ENCODE results near the gene SENP3.
A peak's percentile ranks its signal among the peaks of the same experiment; 100 is the strongest.

SENP3 gene

GRCh38 chr17:7560172-7561027 lies 1.3 kb upstream of the SENP3 start:
- DNase-seq (ENCODE audit: low spot score), result peak; percentile 52
- no peaks in the 10 kb centered on the region for H3K9me3 Mint-ChIP-seq
- H3K27me3 Mint-ChIP-seq (ENCODE audit: low read depth), result no peaks in the 10 kb centered on the region
- H3K27ac Mint-ChIP-seq, result peak overlapping the region; percentile 92
- H3K4me3 Mint-ChIP-seq, result peak overlapping the region; percentile 85
- H3K36me3 Mint-ChIP-seq (ENCODE audit: low read depth), result peaks cover 34% of the 10 kb centered on the region
- peaks cover 40% of the 10 kb centered on the region for H3K4me1 Mint-ChIP-seq (ENCODE audit: low read depth)

GRCh38 chr17:7561028-7561575 lies 617 bp upstream of the SENP3 start:
- DNase-seq (ENCODE audit: low spot score), result peak; percentile 87
- Mint-ChIP-seq H3K4me3 (peak overlapping the region; percentile 85), H3K9me3 (no peaks in the 10 kb centered on the region), H3K4me1 (ENCODE audit: low read depth) (peaks cover 37% of the 10 kb centered on the region), H3K27ac (peak overlapping the region; percentile 92), H3K36me3 (ENCODE audit: low read depth) (peaks cover 32% of the 10 kb centered on the region), H3K27me3 (ENCODE audit: low read depth) (no peaks in the 10 kb centered on the region)

- Mint-ChIP-seq H3K27me3 (ENCODE audit: low read depth) (no peaks in the 10 kb centered on the region), H3K9me3 (no peaks in the 10 kb centered on the region), H3K4me1 (ENCODE audit: low read depth) (peaks cover 33% of the 10 kb centered on the region), H3K27ac (peak overlapping the region; percentile 93), H3K36me3 (ENCODE audit: low read depth) (peaks cover 34% of the 10 kb centered on the region), H3K4me3 (peak overlapping the region; percentile 95)
- DNase-seq (ENCODE audit: low spot score), result no peak
Measured at GRCh38 chr17:7562208-7562605, 488 bp downstream of the SENP3 start.

GRCh38 chr17:7563115-7563869 lies 1.6 kb downstream of the SENP3 start:
- H3K4me1 Mint-ChIP-seq (ENCODE audit: low read depth), result peaks cover 29% of the 10 kb centered on the region
- H3K27ac Mint-ChIP-seq, result peak overlapping the region; percentile 93
- DNase-seq (ENCODE audit: low spot score), result no peak

GRCh38 chr17:7569571-7569970 lies 7.9 kb downstream of the SENP3 start:
- H3K4me3 Mint-ChIP-seq, result no peak overlapping the region
- DNase-seq (ENCODE audit: low spot score), result no peak
- no peak overlapping the region for H3K27ac Mint-ChIP-seq
- H3K4me1 Mint-ChIP-seq (ENCODE audit: low read depth), result peaks cover 15% of the 10 kb centered on the region
- H3K36me3 Mint-ChIP-seq (ENCODE audit: low read depth), result peaks cover 63% of the 10 kb centered on the region
- H3K9me3 Mint-ChIP-seq, result no peaks in the 10 kb centered on the region
- peaks cover 4% of the 10 kb centered on the region for H3K27me3 Mint-ChIP-seq (ENCODE audit: low read depth)

More at GRCh38 chr17:7563115-7563869, 1.6 kb downstream of the SENP3 start:
- no peaks in the 10 kb centered on the region for H3K9me3 Mint-ChIP-seq
- H3K36me3 Mint-ChIP-seq (ENCODE audit: low read depth), result peaks cover 36% of the 10 kb centered on the region
- H3K27me3 Mint-ChIP-seq (ENCODE audit: low read depth), result no peaks in the 10 kb centered on the region
- peak overlapping the region; percentile 95 for H3K4me3 Mint-ChIP-seq

GRCh38 chr17:7570351-7570750 lies 8.6 kb downstream of the SENP3 start:
- H3K4me3 Mint-ChIP-seq, result no peak overlapping the region
- H3K4me1 Mint-ChIP-seq (ENCODE audit: low read depth), result peaks cover 21% of the 10 kb centered on the region
- no peaks in the 10 kb centered on the region for H3K9me3 Mint-ChIP-seq
- DNase-seq (ENCODE audit: low spot score), result no peak
- H3K27me3 Mint-ChIP-seq (ENCODE audit: low read depth), result peaks cover 4% of the 10 kb centered on the region
- peak overlapping the region; percentile 52 for H3K27ac Mint-ChIP-seq
- peaks cover 65% of the 10 kb centered on the region for H3K36me3 Mint-ChIP-seq (ENCODE audit: low read depth)

- H3K4me3 Mint-ChIP-seq, result peak overlapping the region; percentile 92
- DNase-seq (ENCODE audit: low spot score), result no peak
- H3K36me3 Mint-ChIP-seq (ENCODE audit: low read depth), result peaks cover 75% of the 10 kb centered on the region
- peaks cover 33% of the 10 kb centered on the region for H3K4me1 Mint-ChIP-seq (ENCODE audit: low read depth)
- peak overlapping the region; percentile 93 for H3K27ac Mint-ChIP-seq
- H3K27me3 Mint-ChIP-seq (ENCODE audit: low read depth), result peaks cover 4% of the 10 kb centered on the region
- no peaks in the 10 kb centered on the region for H3K9me3 Mint-ChIP-seq
Measured at GRCh38 chr17:7572338-7572587, 10.5 kb downstream of the SENP3 start.

- Mint-ChIP-seq H3K27me3 (ENCODE audit: low read depth) (peaks cover 4% of the 10 kb centered on the region), H3K27ac (peak overlapping the region; percentile 99), H3K4me3 (peak overlapping the region; percentile 92), H3K36me3 (ENCODE audit: low read depth) (peaks cover 76% of the 10 kb centered on the region), H3K9me3 (no peaks in the 10 kb centered on the region), H3K4me1 (ENCODE audit: low read depth) (peaks cover 38% of the 10 kb centered on the region)
- peak; percentile 99 for DNase-seq (ENCODE audit: low spot score)
Measured at GRCh38 chr17:7572588-7573323, 11.0 kb downstream of the SENP3 start.

GRCh38 chr17:7573324-7574080 lies 11.8 kb downstream of the SENP3 start:
- no peaks in the 10 kb centered on the region for H3K9me3 Mint-ChIP-seq
- peak; percentile 85 for DNase-seq (ENCODE audit: low spot score)
- H3K27me3 Mint-ChIP-seq (ENCODE audit: low read depth), result peaks cover 4% of the 10 kb centered on the region

GRCh38 chr17:7574176-7574953 lies 12.6 kb downstream of the SENP3 start:
- H3K4me1 Mint-ChIP-seq (ENCODE audit: low read depth), result peaks cover 53% of the 10 kb centered on the region
- H3K27ac Mint-ChIP-seq, result peak overlapping the region; percentile 99
- no peak for DNase-seq (ENCODE audit: low spot score)
- peaks cover 85% of the 10 kb centered on the region for H3K36me3 Mint-ChIP-seq (ENCODE audit: low read depth)
- H3K4me3 Mint-ChIP-seq, result peak overlapping the region; percentile 92
- H3K9me3 Mint-ChIP-seq, result no peaks in the 10 kb centered on the region
- peaks cover 4% of the 10 kb centered on the region for H3K27me3 Mint-ChIP-seq (ENCODE audit: low read depth)

More at GRCh38 chr17:7573324-7574080, 11.8 kb downstream of the SENP3 start:
- Mint-ChIP-seq H3K36me3 (ENCODE audit: low read depth) (peaks cover 82% of the 10 kb centered on the region), H3K4me1 (ENCODE audit: low read depth) (peaks cover 45% of the 10 kb centered on the region), H3K4me3 (peak overlapping the region; percentile 92), H3K27ac (peak overlapping the region; percentile 99)

GRCh38 chr17:7575481-7575883 lies 13.8 kb downstream of the SENP3 start:
- DNase-seq (ENCODE audit: low spot score), result no peak
- Mint-ChIP-seq H3K27ac (peak overlapping the region; percentile 41), H3K27me3 (ENCODE audit: low read depth) (peaks cover 4% of the 10 kb centered on the region), H3K36me3 (ENCODE audit: low read depth) (peaks cover 86% of the 10 kb centered on the region), H3K4me1 (ENCODE audit: low read depth) (peaks cover 59% of the 10 kb centered on the region), H3K9me3 (no peaks in the 10 kb centered on the region), H3K4me3 (peak overlapping the region; percentile 92)

- Mint-ChIP-seq H3K27ac (peak overlapping the region; percentile 41), H3K27me3 (ENCODE audit: low read depth) (peaks cover 4% of the 10 kb centered on the region), H3K9me3 (no peaks in the 10 kb centered on the region), H3K4me3 (peak overlapping the region; percentile 92), H3K36me3 (ENCODE audit: low read depth) (peaks cover 86% of the 10 kb centered on the region), H3K4me1 (ENCODE audit: low read depth) (peaks cover 64% of the 10 kb centered on the region)
- no peak for DNase-seq (ENCODE audit: low spot score)
Measured at GRCh38 chr17:7575959-7576358, 14.2 kb downstream of the SENP3 start.

Data from T-helper 2 cell treated with Interferon-gamma antibody and Interleukin-4, amounts not matched to agents 5 μg/mL and 100 μg/mL, for 36 hours (primary cell).